ENCODE measurements around the gene PCDHB14. TPM values are rescaled to one million over a fixed set of nuclear protein-coding genes. Genes with fewer than 3 reads are reported as not detected.
"Not testable (repeated sequence)": the region's sequence is repeated elsewhere in the genome, so short reads cannot be mapped to it uniquely, and the experiment has no call there.

Gene PCDHB14
- polyA plus RNA-seq, 3 donors: not detected

- H3K27ac Mint-ChIP-seq; H3K27ac ChIP-seq (ENCODE audit: low read depth in 1 of 2, low read length in 2 of 2); H3K79me2 ChIP-seq (ENCODE audit: insufficient read depth, low read length); H3K4me3 ChIP-seq (replicated peaks in 1 of 3; ENCODE audit: low read depth in 2 of 3, low read length in 3 of 3); H3K4me1 Mint-ChIP-seq; H3K9ac ChIP-seq (ENCODE audit: insufficient read depth, low read length, poor library complexity, severe bottlenecking); H4K20me1 ChIP-seq (ENCODE audit: insufficient read depth, low read length); H3K36me3 ChIP-seq (replicated peaks in 1 of 2; ENCODE audit: control insufficient read depth in 1 of 2, insufficient read depth in 2 of 2, low read length in 2 of 2); H3K4me1 ChIP-seq (ENCODE audit: control insufficient read depth in 1 of 2, insufficient read depth in 2 of 2, low read length in 2 of 2); DNase-seq; intact Hi-C loops (cut with micrococcal nuclease); H3K4me2 ChIP-seq (replicated peaks; ENCODE audit: extremely low read depth, low read length, poor library complexity, severe bottlenecking); H3K36me3 Mint-ChIP-seq; H2AFZ ChIP-seq (ENCODE audit: insufficient read depth, low read depth, low read length, poor library complexity, severe bottlenecking): not testable (repeated sequence)
- peaks cover 31 to 65% (median 51%) of the 10 kb centered on the region in 7 donors for H3K9me3 Mint-ChIP-seq
- H3K27me3 Mint-ChIP-seq (ENCODE audit: low read depth in 3 of 3): peaks cover 11 to 53% (median 40%) of the 10 kb centered on the region in 3 donors
- H3K9me3 ChIP-seq (replicated peaks in 1 of 2; ENCODE audit: control insufficient read depth in 1 of 2, insufficient read depth in 1 of 2, low read length in 2 of 2): peaks cover 38 to 67% of the 10 kb centered on the region in 2 donors
- H3K27me3 ChIP-seq (ENCODE audit: control insufficient read depth in 2 of 2, insufficient read depth in 2 of 2, low read length in 2 of 2): peaks cover 4 to 36% of the 10 kb centered on the region in 2 donors
- WGBS (ENCODE audit: insufficient coverage): no CpG with 5 or more reads among the region's 18 CpGs
- peak within 1 kb of the TSS in 1 of 2 donors; percentile 62 for H3K4me3 Mint-ChIP-seq
Observed at GRCh38 chr5:141213656-141214339, 9.3 kb upstream of the PCDHB14 start, which contains the start of gene PCDHB13. PCDHB13 (plus strand) TSS chr5:141213919; CDS start chr5:141214124, 205 bp downstream.

- Mint-ChIP-seq H3K4me3 (peak overlapping the region in 1 of 2 donors; percentile 19), H3K9me3 (peaks cover 32 to 58% (median 44%) of the 10 kb centered on the region in 7 donors), H3K27me3 (ENCODE audit: low read depth in 3 of 3) (peaks cover 9 to 47% (median 40%) of the 10 kb centered on the region in 3 donors)
- H3K4me2 ChIP-seq (replicated peaks; ENCODE audit: extremely low read depth, low read length, poor library complexity, severe bottlenecking); H3K36me3 Mint-ChIP-seq; DNase-seq; H3K79me2 ChIP-seq (ENCODE audit: insufficient read depth, low read length); H2AFZ ChIP-seq (ENCODE audit: insufficient read depth, low read depth, low read length, poor library complexity, severe bottlenecking); H4K20me1 ChIP-seq (ENCODE audit: insufficient read depth, low read length); H3K4me3 ChIP-seq (replicated peaks in 1 of 3; ENCODE audit: low read depth in 2 of 3, low read length in 3 of 3); H3K9ac ChIP-seq (ENCODE audit: insufficient read depth, low read length, poor library complexity, severe bottlenecking); H3K4me1 ChIP-seq (ENCODE audit: control insufficient read depth in 1 of 2, insufficient read depth in 2 of 2, low read length in 2 of 2); H3K4me1 Mint-ChIP-seq; H3K27ac Mint-ChIP-seq; intact Hi-C loops (cut with micrococcal nuclease); H3K27ac ChIP-seq (ENCODE audit: low read depth in 1 of 2, low read length in 2 of 2); H3K36me3 ChIP-seq (replicated peaks in 1 of 2; ENCODE audit: control insufficient read depth in 1 of 2, insufficient read depth in 2 of 2, low read length in 2 of 2): not testable (repeated sequence)
- peaks cover 32 to 63% of the 10 kb centered on the region in 2 donors for H3K9me3 ChIP-seq (replicated peaks in 1 of 2; ENCODE audit: control insufficient read depth in 1 of 2, insufficient read depth in 1 of 2, low read length in 2 of 2)
- H3K27me3 ChIP-seq (ENCODE audit: control insufficient read depth in 2 of 2, insufficient read depth in 2 of 2, low read length in 2 of 2): peaks cover 4 to 28% of the 10 kb centered on the region in 2 donors
- 76% methylated on average over 3 of the region's 12 CpGs for WGBS (ENCODE audit: insufficient coverage)
Observed at GRCh38 chr5:141214583-141214982, 8.6 kb upstream of the PCDHB14 start.

- H3K27ac Mint-ChIP-seq; H3K4me3 ChIP-seq (replicated peaks in 1 of 3; ENCODE audit: low read depth in 2 of 3, low read length in 3 of 3); H3K4me3 Mint-ChIP-seq; H3K79me2 ChIP-seq (ENCODE audit: insufficient read depth, low read length); H4K20me1 ChIP-seq (ENCODE audit: insufficient read depth, low read length); H3K9ac ChIP-seq (ENCODE audit: insufficient read depth, low read length, poor library complexity, severe bottlenecking); H3K4me1 ChIP-seq (ENCODE audit: control insufficient read depth in 1 of 2, insufficient read depth in 2 of 2, low read length in 2 of 2); H3K27ac ChIP-seq (ENCODE audit: low read depth in 1 of 2, low read length in 2 of 2); DNase-seq; H2AFZ ChIP-seq (ENCODE audit: insufficient read depth, low read depth, low read length, poor library complexity, severe bottlenecking); H3K4me2 ChIP-seq (replicated peaks; ENCODE audit: extremely low read depth, low read length, poor library complexity, severe bottlenecking); H3K36me3 Mint-ChIP-seq; intact Hi-C loops (cut with micrococcal nuclease); H3K4me1 Mint-ChIP-seq; H3K36me3 ChIP-seq (replicated peaks in 1 of 2; ENCODE audit: control insufficient read depth in 1 of 2, insufficient read depth in 2 of 2, low read length in 2 of 2): not testable (repeated sequence)
- 34% methylated on average over 20 of the region's 40 CpGs for WGBS (ENCODE audit: insufficient coverage)
- H3K9me3 Mint-ChIP-seq: peaks cover 29 to 52% (median 38%) of the 10 kb centered on the region in 7 donors
- H3K9me3 ChIP-seq (replicated peaks in 1 of 2; ENCODE audit: control insufficient read depth in 1 of 2, insufficient read depth in 1 of 2, low read length in 2 of 2): peaks cover 24 to 59% of the 10 kb centered on the region in 2 donors
- peaks cover 11 to 38% (median 34%) of the 10 kb centered on the region in 3 donors for H3K27me3 Mint-ChIP-seq (ENCODE audit: low read depth in 3 of 3)
- H3K27me3 ChIP-seq (ENCODE audit: control insufficient read depth in 2 of 2, insufficient read depth in 2 of 2, low read length in 2 of 2): peaks cover 4 to 20% of the 10 kb centered on the region in 2 donors
Observed at GRCh38 chr5:141215504-141215903, 7.6 kb upstream of the PCDHB14 start.

GRCh38 chr5:141216035-141216434, 7.1 kb upstream of the PCDHB14 start:
- H3K4me2 ChIP-seq (replicated peaks; ENCODE audit: extremely low read depth, low read length, poor library complexity, severe bottlenecking); intact Hi-C loops (cut with micrococcal nuclease); H3K27ac ChIP-seq (ENCODE audit: low read depth in 1 of 2, low read length in 2 of 2); H3K9ac ChIP-seq (ENCODE audit: insufficient read depth, low read length, poor library complexity, severe bottlenecking); H2AFZ ChIP-seq (ENCODE audit: insufficient read depth, low read depth, low read length, poor library complexity, severe bottlenecking); H3K36me3 ChIP-seq (replicated peaks in 1 of 2; ENCODE audit: control insufficient read depth in 1 of 2, insufficient read depth in 2 of 2, low read length in 2 of 2); H3K4me1 Mint-ChIP-seq; H3K4me1 ChIP-seq (ENCODE audit: control insufficient read depth in 1 of 2, insufficient read depth in 2 of 2, low read length in 2 of 2); H3K4me3 ChIP-seq (replicated peaks in 1 of 3; ENCODE audit: low read depth in 2 of 3, low read length in 3 of 3); H3K27ac Mint-ChIP-seq; H3K36me3 Mint-ChIP-seq; H4K20me1 ChIP-seq (ENCODE audit: insufficient read depth, low read length); H3K4me3 Mint-ChIP-seq; H3K79me2 ChIP-seq (ENCODE audit: insufficient read depth, low read length); DNase-seq: not testable (repeated sequence)
- peaks cover 9 to 36% (median 32%) of the 10 kb centered on the region in 3 donors for H3K27me3 Mint-ChIP-seq (ENCODE audit: low read depth in 3 of 3)
- peaks cover 26 to 49% (median 35%) of the 10 kb centered on the region in 7 donors for H3K9me3 Mint-ChIP-seq
- H3K9me3 ChIP-seq (replicated peaks in 1 of 2; ENCODE audit: control insufficient read depth in 1 of 2, insufficient read depth in 1 of 2, low read length in 2 of 2): peaks cover 21 to 56% of the 10 kb centered on the region in 2 donors
- 35% methylated on average over 4 of the region's 26 CpGs for WGBS (ENCODE audit: insufficient coverage)
- peaks cover 3 to 19% of the 10 kb centered on the region in 2 donors for H3K27me3 ChIP-seq (ENCODE audit: control insufficient read depth in 2 of 2, insufficient read depth in 2 of 2, low read length in 2 of 2)

Data from CD14-positive monocyte (primary cell).